ENCODE results near the gene ZNF444. TPM values are rescaled to one million over a fixed set of nuclear protein-coding genes. Genes with fewer than 3 reads are reported as not detected.
A peak's percentile ranks its signal among the peaks of the same experiment; 100 is the strongest.

ZNF444 gene
- total RNA-seq, 1 donor from 2014 or later: 10.4 TPM

- ATAC-seq: no peak
These were observed 17.7 kb upstream of the ZNF444 start for GRCh38 chr19:56123266-56123891.

- no peak for ATAC-seq
These were observed 16.5 kb upstream of the ZNF444 start for GRCh38 chr19:56124578-56124977.

- ATAC-seq: no peak
These were observed 15.1 kb upstream of the ZNF444 start for GRCh38 chr19:56125806-56126590.

GRCh38 chr19:56126983-56127780, 13.9 kb upstream of the ZNF444 start:
- ATAC-seq: no peak

- ATAC-seq: no peak
These were observed 11.1 kb upstream of the ZNF444 start for GRCh38 chr19:56130006-56130405.

- no peak for ATAC-seq
These were observed 9.4 kb upstream of the ZNF444 start for GRCh38 chr19:56131651-56132050.

- no peak for ATAC-seq
These were observed 8.7 kb upstream of the ZNF444 start for GRCh38 chr19:56132316-56132822.

- no peak for ATAC-seq
These were observed 7.0 kb upstream of the ZNF444 start for GRCh38 chr19:56133858-56134653.

- no peak for ATAC-seq
These were observed 6.5 kb upstream of the ZNF444 start for GRCh38 chr19:56134654-56134921.

GRCh38 chr19:56136362-56136761, 4.7 kb upstream of the ZNF444 start:
- no peak for ATAC-seq

GRCh38 chr19:56137405-56137804, 3.7 kb upstream of the ZNF444 start:
- no peak for ATAC-seq

- ATAC-seq: peak; percentile 4
These were observed 3.0 kb upstream of the ZNF444 start for GRCh38 chr19:56138069-56138468.

GRCh38 chr19:56139847-56140582, 1.1 kb upstream of the ZNF444 start:
- ATAC-seq: no peak

- no peak for ATAC-seq
These were observed 418 bp downstream of the ZNF444 start for GRCh38 chr19:56141417-56141993.

- ATAC-seq: no peak
These were observed 1.1 kb downstream of the ZNF444 start for GRCh38 chr19:56142087-56142787.

- ATAC-seq: no peak
These were observed 1.9 kb downstream of the ZNF444 start for GRCh38 chr19:56142897-56143434.

GRCh38 chr19:56144376-56144775, 3.3 kb downstream of the ZNF444 start:
- ATAC-seq: no peak

GRCh38 chr19:56144831-56145230, 3.7 kb downstream of the ZNF444 start:
- ATAC-seq: no peak

GRCh38 chr19:56145698-56146097, 4.6 kb downstream of the ZNF444 start:
- no peak for ATAC-seq

- no peak for ATAC-seq
These were observed 5.8 kb downstream of the ZNF444 start for GRCh38 chr19:56146904-56147303.

GRCh38 chr19:56147307-56147706, 6.2 kb downstream of the ZNF444 start:
- no peak for ATAC-seq
